Peyer's patch (tissue), 4 donors: Measurements from ENCODE around the gene PTN.

ENCODE experiments used
- CTCF ChIP-seq, 6 experiments: fragments of 450-650 bp in 4 of 6; fragments of 200-600 bp in 2 of 6; sonication (generic) in 1 of 6; IDR thresholded peaks; one replicate each; pipeline ENCODE4 v1.5.1; 2017 to 2019; ENCODE audit warnings: antibody characterized with exemption in 6 of 6, mild to moderate bottlenecking in 3 of 6, moderate library complexity in 1 of 6
- POLR2A ChIP-seq, 2 donors: fragments of 450-650 bp; IDR thresholded peaks; one replicate each; pipeline ENCODE4 v1.5.1; 2017; ENCODE audit warnings: antibody characterized with exemption in 2 of 2, mild to moderate bottlenecking in 2 of 2, moderate library complexity in 2 of 2

DNA sequence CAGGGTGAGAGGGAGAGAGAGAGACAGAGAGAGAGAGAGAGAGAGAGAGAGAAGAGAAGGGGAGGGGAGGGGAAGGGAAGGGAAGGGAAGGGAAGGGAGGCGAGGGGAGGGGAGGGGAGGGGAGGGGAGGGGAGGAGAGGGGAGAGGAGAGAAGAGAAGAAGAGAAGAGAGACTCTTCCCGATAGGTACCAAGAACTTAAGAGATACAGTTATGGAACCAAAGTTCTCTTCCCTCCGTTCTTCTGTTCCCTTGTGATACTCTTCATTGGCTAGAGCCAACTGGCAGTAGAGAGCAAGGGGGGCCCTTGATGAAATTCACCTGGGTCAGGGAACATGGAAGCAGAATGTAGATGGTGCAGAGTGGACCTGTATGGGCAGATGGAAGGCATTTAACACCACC, 122.1 kb downstream of the PTN start:
- no peak for TF ChIP-seq CTCF (IDR thresholded peaks at IDR 0.05)
- no peak for TF ChIP-seq POLR2A (IDR thresholded peaks at IDR 0.05)
